CD4-positive, alpha-beta T cell treated with Interleukin-15 for 1 hour (primary cell): ENCODE data around the gene BBS9.
"Not testable (repeated sequence)": the region's sequence is repeated elsewhere in the genome, so short reads cannot be mapped to it uniquely, and the experiment has no call there.

Source experiments
- DNase-seq: peaks from one replicate; pipeline ENCODE4 v3.0.0-alpha.2; 2020

BBS9 gene

DNA sequence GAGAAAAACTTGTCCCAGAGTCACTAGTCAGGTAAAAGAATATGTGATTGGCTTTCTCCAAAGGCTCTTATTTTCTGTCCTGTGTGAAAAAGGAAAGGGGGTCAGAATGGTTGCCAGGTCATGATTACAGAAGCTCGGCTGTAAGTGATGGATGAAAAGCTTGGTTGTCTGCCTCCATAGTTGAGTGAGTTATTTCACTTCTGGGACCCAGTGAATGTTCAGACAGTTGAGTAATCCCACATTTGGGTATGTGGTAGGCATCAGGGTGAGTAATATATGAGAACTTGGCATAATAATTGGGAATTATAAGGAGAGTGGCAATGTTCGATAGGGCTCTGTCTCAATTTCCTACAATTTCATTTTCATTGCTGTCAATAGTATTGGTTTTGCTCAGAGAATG is 72.5 kb downstream of the BBS9 start:
- no peak for DNase-seq

GRCh38 chr7:33210958-33211357 is 81.6 kb downstream of the BBS9 start:
- no peak for DNase-seq

DNA sequence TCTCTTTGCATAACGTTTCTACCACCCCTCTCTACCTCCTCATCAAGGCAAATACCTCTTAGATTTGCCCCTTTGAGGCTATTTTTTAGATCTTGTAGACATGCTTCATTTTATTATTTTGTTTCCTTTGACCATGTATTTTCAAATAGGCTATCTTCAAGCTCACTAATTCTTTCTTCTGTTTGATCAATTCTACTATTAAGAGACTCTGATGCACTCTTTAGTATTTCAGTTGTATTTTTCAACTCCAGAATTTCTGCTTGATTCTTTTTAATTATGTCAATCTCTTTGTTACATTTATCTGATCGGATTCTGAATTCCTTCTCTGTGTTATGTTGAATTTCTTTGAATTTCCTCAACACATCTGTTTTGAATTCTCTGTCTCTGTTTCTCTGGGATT is 82.8 kb downstream of the BBS9 start:
- no peak for DNase-seq

- DNase-seq = no peak
These were observed 86.6 kb downstream of the BBS9 start for GRCh38 chr7:33215992-33216391.

DNA sequence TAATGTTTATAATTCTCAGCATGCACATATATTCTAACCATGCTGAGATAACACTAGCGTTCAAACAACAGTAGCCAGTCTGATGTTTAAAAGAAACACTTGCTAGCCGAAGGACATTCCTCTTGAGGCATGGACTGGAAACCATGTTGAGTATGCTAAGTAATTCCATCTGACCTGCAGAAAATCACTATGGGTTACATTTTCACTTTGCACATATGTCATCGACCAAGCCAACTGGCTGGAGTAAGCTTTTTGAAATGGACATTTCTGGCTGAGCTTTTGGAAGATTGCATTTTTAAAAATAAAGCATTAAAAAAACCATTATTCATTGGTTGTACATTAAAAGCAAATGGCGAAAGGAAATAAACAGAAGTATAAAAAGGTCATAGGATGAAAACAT is 88.2 kb downstream of the BBS9 start:
- no peak for DNase-seq

GRCh38 chr7:33218841-33219535 is 89.6 kb downstream of the BBS9 start:
- not testable (repeated sequence) for DNase-seq

GRCh38 chr7:33220231-33220630 is 90.9 kb downstream of the BBS9 start:
- no peak for DNase-seq

DNA sequence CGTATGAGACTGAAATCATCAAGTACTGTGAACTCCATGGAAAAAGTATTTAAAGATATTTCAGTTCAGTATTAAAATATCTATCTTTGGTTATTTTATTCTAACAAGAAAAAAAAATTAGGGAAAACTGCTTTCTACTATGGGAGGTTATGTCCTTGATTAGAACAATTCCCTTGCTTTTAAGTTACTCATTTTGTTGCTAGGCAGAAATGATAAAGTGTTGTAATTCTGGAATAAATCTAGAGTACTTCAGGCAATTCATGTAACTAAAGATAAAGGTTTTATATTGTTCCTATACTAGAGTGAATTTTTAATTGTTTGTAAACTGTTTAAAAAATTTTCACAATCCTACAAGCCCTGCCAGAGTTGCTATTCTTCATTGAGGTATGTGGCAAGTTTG is 92.0 kb downstream of the BBS9 start:
- no peak for DNase-seq

DNA sequence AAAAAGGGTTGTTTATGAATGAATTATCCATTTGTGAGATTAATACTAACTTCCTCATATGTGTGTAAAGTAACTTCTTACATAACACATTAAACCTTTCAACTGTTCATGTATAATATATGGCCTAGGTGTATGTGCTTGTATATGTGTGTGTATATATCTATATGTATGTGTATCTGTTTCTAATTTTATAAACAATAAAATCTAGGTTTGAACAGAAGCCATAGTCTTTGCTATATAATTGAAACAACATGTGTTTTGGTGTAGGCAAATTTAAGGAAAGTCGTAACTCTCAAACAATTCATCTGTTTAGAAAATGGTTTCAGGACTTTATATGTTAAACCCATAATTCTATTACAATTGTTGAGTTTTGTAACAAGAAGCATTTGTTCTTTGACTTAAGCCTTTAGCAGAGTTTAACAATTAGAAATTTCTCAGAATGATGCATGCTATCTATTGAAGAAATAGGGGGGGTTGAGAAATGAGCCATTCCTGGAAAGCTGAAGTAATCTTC is 103.3 kb downstream of the BBS9 start:
- no peak for DNase-seq

DNA sequence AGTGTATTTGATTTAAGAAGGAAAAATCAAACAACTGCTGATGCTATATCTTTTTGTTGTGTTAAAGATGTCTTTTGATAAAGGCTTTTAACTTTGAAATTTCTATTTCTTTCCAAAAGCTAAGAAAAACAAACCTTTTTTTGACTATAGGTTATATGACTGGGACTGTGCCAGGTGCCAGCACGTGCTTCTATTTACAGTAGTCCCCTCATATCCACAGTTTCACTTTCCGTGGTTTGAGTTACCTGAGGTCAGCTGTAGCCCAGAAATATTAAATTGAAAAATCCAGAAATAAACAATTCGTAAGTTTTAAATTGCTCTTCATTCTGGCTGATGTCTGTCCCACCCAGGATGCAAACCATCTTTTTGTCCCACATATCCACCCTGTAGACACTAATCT is 104.3 kb downstream of the BBS9 start:
- DNase-seq = no peak

DNA sequence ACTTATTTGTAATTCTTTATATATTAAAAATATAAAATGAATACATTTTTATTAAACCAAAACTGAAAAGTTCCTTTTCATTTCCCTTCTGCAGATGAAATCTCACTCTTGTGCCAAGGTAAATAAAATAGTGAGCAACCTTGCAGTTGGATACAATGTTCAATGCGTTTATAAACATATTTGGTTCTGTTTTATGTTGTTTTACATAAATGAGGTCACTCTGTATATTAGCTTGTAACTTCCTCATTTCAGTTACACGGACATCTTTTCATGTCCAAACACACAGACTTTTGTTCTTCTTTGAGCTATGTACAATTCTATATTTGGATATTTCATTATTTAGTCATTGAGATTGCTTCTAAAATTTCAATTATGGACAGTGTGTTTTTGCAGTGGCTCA is 107.7 kb downstream of the BBS9 start:
- DNase-seq = no peak

DNA sequence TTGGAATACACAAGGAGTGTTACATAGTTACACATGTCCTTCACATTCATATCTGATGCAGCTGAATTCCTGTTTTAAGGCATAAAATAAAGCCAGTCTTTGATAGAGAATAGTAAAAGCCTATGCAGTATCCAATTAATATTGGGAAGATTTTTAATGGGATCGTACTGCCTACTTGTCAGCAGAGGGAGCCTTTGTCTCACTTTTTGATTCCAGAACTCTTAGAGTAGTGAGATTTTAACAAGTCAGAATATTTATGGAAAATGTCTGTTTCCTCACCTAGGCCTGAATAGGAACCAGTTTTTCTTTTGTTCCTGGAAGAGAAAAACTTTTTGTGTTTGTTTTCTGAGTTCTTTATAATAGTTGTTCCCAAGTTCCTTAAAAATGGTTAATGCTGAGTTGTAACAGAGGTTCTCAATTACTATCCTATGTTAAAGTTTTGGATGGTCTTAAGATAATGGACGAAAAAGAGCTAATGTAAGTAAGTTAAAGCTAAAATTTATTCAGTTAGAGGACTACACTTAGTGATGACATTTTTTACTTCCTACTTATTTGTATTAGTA is 114.0 kb downstream of the BBS9 start:
- no peak for DNase-seq

DNA sequence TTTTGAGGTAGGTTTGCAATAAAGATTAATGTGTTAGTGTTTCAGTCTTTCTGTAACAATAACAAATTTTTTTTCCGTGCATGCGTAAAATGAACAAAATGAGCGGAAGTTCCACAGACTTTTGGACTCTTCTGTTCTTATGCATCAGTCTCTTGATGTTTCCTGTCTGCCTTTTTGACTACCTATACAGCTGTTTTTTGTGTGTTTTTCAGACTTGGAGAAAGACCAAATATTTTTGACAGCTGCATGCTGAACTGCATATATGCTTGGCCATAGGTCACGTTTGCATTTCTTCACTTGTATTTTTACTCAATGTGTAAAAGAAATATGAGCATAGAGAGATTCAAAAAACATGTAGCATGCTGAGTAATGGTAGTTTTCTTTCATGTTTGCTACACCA is 119.3 kb downstream of the BBS9 start:
- no peak for DNase-seq

- no peak for DNase-seq
These were observed 121.1 kb downstream of the BBS9 start for GRCh38 chr7:33250421-33250871.

DNA sequence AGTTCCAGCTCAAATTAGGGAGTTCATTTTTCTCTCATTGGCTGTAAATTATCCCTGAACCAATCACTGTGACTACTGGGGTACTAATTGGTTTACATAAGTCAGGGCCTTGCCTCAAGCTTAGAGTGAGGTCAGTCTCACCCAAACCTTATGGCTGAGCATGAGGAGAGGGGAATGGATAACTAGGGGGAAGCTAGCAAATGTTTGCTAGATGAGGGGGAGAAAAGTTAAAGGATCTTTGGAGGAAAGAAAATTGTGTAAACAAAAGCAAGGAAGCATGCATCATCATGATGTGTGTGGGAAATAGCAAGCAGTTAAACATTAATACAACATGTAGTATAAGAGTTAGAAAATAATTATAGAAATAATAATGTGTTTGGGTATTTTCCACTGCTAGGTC is 121.9 kb downstream of the BBS9 start:
- no peak for DNase-seq

DNA sequence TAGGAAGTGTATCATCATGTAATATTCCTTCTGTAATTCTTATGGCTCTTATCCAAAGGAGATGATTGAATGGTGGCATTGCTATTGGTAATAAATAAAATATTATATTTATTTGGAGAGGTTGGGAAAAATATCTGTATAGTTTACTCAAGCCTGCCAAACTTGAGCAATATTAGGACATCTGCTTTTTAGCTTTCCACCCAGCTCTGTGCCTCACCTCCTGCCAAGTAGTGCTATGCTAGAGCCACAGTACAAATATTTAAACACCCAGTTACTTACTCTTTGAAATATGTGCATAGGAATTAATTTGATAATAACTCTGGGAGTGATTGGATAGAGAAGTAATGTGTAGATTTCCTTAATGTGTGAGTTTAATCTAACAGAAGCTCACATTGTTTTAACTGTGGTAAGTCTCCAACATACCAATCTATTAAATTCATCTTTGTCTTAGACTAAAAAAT is 129.2 kb downstream of the BBS9 start:
- DNase-seq = no peak

DNA sequence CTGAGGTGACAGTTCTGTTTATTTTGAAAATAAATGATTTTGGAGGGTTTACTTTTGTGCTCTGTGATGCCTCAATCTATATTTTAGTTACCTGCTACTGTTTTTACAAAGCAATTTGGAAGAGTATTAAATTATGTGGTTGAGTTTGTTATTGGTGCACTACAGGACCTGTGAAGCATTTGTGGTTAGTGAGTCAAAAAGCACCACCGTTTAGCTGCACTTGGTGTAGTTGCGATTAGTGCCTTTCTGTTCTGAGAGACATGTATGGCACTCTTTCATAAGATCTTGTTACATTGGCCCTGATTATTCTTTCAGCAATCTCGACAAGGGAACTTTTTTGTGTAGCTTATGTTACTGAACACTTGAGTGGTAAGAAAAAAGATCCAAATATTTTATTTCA is 132.2 kb downstream of the BBS9 start:
- no peak for DNase-seq

DNA sequence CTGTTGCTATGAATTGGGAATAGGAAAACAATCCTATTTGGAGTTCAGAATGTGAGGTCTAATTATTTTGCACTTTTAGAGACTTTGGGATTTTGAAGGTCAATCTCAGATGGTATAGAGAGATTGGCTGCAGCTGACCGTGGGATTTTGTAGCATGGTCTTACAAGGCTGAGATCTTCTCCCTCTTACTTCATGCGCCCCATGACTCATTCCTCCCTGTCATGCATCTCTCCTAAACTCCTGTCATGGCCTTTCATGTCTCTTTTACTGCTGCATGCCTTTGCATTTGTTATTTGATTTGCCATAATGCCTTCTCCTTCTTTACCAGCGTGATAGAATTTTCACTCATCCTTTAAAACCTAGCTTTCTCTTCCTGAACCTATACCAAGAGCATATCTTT is 133.1 kb downstream of the BBS9 start:
- no peak for DNase-seq

DNA sequence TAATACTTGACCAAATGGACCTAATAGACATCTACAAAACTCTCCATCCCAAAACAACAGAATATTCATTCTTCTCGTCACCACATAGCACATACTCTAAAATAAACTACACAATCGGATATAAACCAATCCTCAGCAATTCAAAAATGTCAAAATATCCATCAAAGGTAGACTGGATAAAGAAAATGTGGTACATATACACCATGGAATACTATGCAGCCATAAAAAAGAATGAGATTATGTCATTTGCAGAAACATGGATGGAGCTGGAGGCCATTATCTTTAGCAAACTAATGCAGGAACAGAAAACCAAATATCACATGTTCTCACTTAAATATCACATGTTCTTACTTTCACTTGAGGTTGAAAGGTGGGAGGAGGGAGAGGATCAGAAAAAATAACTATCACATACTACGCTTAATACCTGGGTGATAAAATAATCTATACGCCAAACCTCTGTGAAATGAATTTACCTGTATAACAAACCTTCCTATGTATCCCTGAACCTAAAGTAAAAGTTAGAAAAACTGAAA is 142.5 kb downstream of the BBS9 start:
- not testable (repeated sequence) for DNase-seq

- no peak for DNase-seq
These were observed 144.0 kb downstream of the BBS9 start for GRCh38 chr7:33273356-33273755.

GRCh38 chr7:33276325-33276724 is 147.0 kb downstream of the BBS9 start:
- DNase-seq = no peak

DNA sequence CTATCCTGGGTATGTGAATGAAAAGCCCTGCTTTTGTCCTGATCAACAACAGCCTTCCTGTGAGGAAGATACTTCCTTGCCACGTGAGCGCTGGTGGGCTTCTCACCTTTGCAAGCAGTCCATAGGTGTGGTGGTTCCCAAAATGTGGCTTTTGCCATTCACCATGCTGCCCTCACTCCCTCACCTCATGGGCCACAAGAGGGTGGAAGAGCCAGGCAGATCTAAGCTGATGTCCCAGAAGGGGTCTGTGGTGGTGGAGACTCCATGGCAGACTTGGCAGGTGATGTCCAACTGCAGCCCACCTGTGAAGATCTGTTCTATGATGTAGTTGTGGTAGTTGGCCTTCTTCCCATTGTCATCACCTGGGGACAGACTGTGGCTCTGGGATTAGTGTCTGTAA is 147.4 kb downstream of the BBS9 start:
- no peak for DNase-seq

GRCh38 chr7:33278095-33278494 is 148.7 kb downstream of the BBS9 start:
- no peak for DNase-seq

DNA sequence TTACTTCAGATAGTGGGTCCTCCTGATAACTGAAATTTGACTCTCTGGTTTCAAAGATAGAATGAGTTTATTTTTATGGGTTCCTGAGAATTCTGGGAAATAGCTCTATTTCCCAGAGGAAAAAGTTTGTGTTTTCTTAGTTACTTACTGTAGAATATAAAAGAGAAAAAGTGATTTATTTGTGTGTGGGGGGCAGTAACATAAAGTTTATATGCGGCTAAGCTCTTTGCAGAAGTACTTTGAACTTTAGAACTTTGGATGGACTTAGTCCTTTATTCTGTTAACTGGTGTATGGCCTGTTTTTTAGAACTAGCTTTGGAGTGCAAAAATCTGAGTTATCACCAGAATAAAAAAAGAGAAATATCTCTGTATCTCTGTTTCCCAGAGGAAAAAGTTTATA is 157.1 kb downstream of the BBS9 start:
- no peak for DNase-seq

DNA sequence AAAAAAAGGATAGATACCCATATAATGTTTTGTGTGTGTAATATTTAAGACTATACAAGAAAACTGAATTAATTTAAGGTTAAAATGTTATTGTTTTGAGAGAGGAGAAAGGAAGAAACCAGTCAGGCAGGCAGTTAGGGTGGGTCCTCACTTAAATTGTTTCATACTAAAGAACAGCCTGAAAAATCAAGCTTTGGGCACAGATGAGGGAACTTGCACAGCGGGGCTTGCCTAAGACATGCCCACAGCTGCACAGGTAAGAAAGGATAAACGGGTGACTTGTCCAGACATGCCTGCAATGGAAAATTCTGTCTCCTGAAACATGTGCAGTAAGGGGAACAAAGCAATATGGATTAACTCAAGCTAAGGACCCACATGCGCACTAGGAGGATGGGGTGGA is 158.4 kb downstream of the BBS9 start:
- DNase-seq = no peak
